ENCODE results near the gene THADA. TPM values are rescaled to one million over a fixed set of nuclear protein-coding genes. Genes with fewer than 3 reads are reported as not detected.
"Not testable (repeated sequence)": the region's sequence is repeated elsewhere in the genome, so short reads cannot be mapped to it uniquely, and the experiment has no call there.

THADA gene
- total RNA-seq, 1 experiment from 2014 or later = 29.4 TPM

DNA sequence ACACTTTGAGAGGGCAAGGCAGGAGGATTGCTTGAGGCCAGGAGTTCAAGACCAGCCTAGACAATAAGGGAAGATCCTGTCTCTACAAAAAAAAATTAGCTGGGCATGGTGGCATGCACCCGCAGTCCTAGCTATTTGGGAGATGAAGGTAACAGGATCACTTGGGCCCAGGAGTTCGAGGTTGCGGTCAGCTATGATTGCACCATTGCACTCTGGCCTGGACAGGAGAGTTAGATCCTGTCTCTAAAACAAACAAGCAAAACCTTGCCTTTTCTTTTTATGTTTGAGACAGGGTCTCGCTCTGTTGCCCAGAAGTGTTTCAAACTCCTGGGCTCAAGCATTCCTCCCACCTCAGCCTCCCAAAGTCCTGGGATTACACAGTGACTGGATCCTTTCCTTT, 14.5 kb upstream of the THADA start:
- Histone ChIP-seq H3K27me3 (ENCODE audit: low read length) (no peaks in the 10 kb centered on the region), H3K4me3 (ENCODE audit: low read length) (no peak overlapping the region), H3K79me2 (ENCODE audit: low read length) (no peaks in the 10 kb centered on the region), H3K9ac (ENCODE audit: low read length) (no peak overlapping the region), H4K20me1 (ENCODE audit: insufficient read depth, low read depth, low read length) (no peaks in the 10 kb centered on the region), H2AFZ (ENCODE audit: low read length) (no peak overlapping the region), H3K9me2 (replicated peaks; ENCODE audit: insufficient read depth, low read length) (no peaks in the 10 kb centered on the region), H3K4me2 (ENCODE audit: low read depth, low read length, poor library complexity, severe bottlenecking) (no peak overlapping the region), H3K4me1 (ENCODE audit: low read length) (peaks cover 17% of the 10 kb centered on the region), H3K9me3 (ENCODE audit: low read length) (no peaks in the 10 kb centered on the region), H3K36me3 (ENCODE audit: insufficient read depth, low read length) (no peaks in the 10 kb centered on the region), H3K27ac (ENCODE audit: low read length) (no peak overlapping the region)
- no peak for DNase-seq

DNA sequence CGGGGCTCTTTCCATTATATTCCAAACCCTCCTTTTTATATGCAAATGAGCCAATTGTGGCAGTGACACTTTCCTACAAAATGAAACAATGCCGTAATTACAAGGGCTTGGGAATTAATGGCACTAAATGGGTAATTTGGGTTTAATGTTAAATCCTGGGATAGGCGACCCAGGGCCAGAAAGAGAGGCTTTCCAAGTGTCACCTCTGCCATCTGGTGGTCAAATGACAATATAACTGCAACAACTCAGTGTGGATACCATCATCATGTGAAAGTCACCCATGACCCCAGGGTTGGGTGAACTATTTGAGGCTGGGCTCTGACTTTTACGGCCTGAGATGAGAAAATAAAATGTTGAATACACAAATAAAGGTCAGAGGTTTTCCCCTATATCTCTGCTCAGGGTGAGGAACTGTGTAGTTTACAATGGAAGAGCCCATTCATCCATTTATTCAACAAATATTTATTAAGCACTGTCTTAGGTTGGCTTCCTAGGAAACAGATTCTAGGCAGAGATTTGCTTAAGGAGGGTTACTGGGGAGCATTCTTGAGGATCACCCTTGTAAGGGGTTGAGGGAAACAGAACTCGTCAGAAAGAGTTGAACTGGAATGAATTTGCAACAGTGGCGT, 13.6 kb upstream of the THADA start:
- Histone ChIP-seq H4K20me1 (ENCODE audit: insufficient read depth, low read depth, low read length) (no peaks in the 10 kb centered on the region), H3K36me3 (ENCODE audit: insufficient read depth, low read length) (no peaks in the 10 kb centered on the region), H3K27me3 (ENCODE audit: low read length) (no peaks in the 10 kb centered on the region), H3K4me1 (ENCODE audit: low read length) (peaks cover 17% of the 10 kb centered on the region), H3K4me2 (ENCODE audit: low read depth, low read length, poor library complexity, severe bottlenecking) (no peak overlapping the region), H3K27ac (ENCODE audit: low read length) (no peak overlapping the region), H2AFZ (ENCODE audit: low read length) (no peak overlapping the region), H3K4me3 (ENCODE audit: low read length) (no peak overlapping the region), H3K9me2 (replicated peaks; ENCODE audit: insufficient read depth, low read length) (no peaks in the 10 kb centered on the region), H3K9ac (ENCODE audit: low read length) (no peak overlapping the region), H3K9me3 (ENCODE audit: low read length) (no peaks in the 10 kb centered on the region), H3K79me2 (ENCODE audit: low read length) (no peaks in the 10 kb centered on the region)
- DNase-seq = peak; percentile 75

DNA sequence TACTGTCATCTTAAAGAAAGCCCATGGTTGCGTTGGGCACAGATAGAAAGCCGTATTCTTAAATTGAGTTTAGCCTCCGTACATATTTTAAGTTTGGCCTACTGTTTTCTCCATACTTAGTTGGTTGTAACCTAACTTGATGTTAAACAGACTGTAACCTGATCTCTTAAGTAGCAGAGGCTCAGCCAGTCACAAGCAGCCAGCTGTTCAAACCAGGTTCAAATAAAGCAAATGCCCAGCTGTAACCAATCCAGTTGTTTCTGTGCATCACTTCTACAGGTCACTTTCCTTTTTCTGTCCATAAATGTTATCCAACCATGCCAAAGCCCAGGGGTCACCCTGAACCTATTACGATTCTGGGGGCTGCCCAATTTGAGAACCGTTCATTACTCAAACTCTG, 10.0 kb upstream of the THADA start:
- Histone ChIP-seq H3K36me3 (ENCODE audit: insufficient read depth, low read length) (no peaks in the 10 kb centered on the region), H3K27ac (ENCODE audit: low read length) (no peak overlapping the region), H3K79me2 (ENCODE audit: low read length) (no peaks in the 10 kb centered on the region), H3K27me3 (ENCODE audit: low read length) (no peaks in the 10 kb centered on the region), H3K4me2 (ENCODE audit: low read depth, low read length, poor library complexity, severe bottlenecking) (no peak overlapping the region), H4K20me1 (ENCODE audit: insufficient read depth, low read depth, low read length) (no peaks in the 10 kb centered on the region), H3K4me1 (ENCODE audit: low read length) (peaks cover 17% of the 10 kb centered on the region), H3K4me3 (ENCODE audit: low read length) (no peak overlapping the region), H3K9me3 (ENCODE audit: low read length) (no peaks in the 10 kb centered on the region), H3K9me2 (replicated peaks; ENCODE audit: insufficient read depth, low read length) (no peaks in the 10 kb centered on the region), H3K9ac (ENCODE audit: low read length) (no peak overlapping the region), H2AFZ (ENCODE audit: low read length) (no peak overlapping the region)
- DNase-seq = no peak

DNA sequence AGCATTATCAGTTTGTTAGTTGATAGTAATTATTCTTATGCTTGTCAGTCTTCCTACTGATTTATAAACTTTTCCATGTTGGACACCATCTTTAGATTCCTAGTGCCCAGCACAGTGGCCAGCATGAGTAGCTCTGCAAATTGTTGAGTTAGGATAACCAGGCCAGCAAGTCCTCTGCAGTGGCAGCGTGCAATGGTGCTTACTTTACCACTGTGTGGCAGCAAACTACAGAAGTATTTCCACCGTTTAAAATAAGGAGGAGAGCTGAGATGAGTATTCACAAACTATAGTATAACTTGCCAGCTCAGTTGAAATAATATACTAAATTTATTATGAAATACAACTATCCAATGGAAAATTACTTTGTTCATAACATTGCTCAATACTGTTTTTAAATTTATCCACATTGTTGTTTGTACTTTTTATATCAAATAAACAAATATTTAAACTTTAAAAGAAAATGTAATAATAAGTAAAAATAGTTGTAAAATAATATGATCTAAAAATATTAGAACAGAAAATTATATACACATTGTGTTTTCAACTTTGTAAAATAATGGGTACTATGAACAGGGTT, 9.3 kb upstream of the THADA start:
- Histone ChIP-seq H2AFZ (ENCODE audit: low read length) (no peak overlapping the region), H3K9me3 (ENCODE audit: low read length) (no peaks in the 10 kb centered on the region), H3K4me3 (ENCODE audit: low read length) (no peak overlapping the region), H3K27ac (ENCODE audit: low read length) (no peak overlapping the region), H3K36me3 (ENCODE audit: insufficient read depth, low read length) (no peaks in the 10 kb centered on the region), H3K27me3 (ENCODE audit: low read length) (no peaks in the 10 kb centered on the region), H3K9ac (ENCODE audit: low read length) (no peak overlapping the region), H3K4me2 (ENCODE audit: low read depth, low read length, poor library complexity, severe bottlenecking) (no peak overlapping the region), H3K4me1 (ENCODE audit: low read length) (peaks cover 17% of the 10 kb centered on the region), H4K20me1 (ENCODE audit: insufficient read depth, low read depth, low read length) (no peaks in the 10 kb centered on the region), H3K79me2 (ENCODE audit: low read length) (no peaks in the 10 kb centered on the region), H3K9me2 (replicated peaks; ENCODE audit: insufficient read depth, low read length) (no peaks in the 10 kb centered on the region)
- peak; percentile 62 for DNase-seq

DNA sequence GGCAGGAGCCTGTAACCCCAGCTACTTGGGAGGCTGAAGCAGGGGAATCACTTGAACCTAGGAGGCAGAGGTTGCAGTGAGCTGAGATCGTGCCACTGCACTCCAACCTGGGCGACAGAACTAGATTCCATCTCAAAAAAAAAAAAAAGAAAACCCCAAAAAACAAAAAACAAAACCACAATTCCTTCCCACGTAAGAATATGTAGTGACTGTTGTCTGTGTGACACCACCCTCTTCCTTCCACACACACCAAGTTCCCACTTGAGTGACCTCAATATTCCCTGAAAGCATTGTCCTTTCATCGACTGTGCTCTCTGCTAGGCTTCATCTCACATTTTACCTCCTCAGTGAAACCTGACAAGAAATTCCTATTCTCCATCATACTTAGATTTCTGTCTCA, 8.8 kb upstream of the THADA start:
- no peaks in the 10 kb centered on the region for H3K27me3 ChIP-seq (ENCODE audit: low read length)
- no peaks in the 10 kb centered on the region for H3K9me2 ChIP-seq (replicated peaks; ENCODE audit: insufficient read depth, low read length)
- no peaks in the 10 kb centered on the region for H3K9me3 ChIP-seq (ENCODE audit: low read length)
- no peak overlapping the region for H2AFZ ChIP-seq (ENCODE audit: low read length)
- H3K4me2 ChIP-seq (ENCODE audit: low read depth, low read length, poor library complexity, severe bottlenecking) = no peak overlapping the region
- H3K79me2 ChIP-seq (ENCODE audit: low read length) = no peaks in the 10 kb centered on the region
- no peak overlapping the region for H3K4me3 ChIP-seq (ENCODE audit: low read length)
- no peaks in the 10 kb centered on the region for H4K20me1 ChIP-seq (ENCODE audit: insufficient read depth, low read depth, low read length)
- H3K9ac ChIP-seq (ENCODE audit: low read length) = no peak overlapping the region
- no peak overlapping the region for H3K27ac ChIP-seq (ENCODE audit: low read length)
- no peak for DNase-seq
- H3K36me3 ChIP-seq (ENCODE audit: insufficient read depth, low read length) = no peaks in the 10 kb centered on the region
- peaks cover 17% of the 10 kb centered on the region for H3K4me1 ChIP-seq (ENCODE audit: low read length)

DNA sequence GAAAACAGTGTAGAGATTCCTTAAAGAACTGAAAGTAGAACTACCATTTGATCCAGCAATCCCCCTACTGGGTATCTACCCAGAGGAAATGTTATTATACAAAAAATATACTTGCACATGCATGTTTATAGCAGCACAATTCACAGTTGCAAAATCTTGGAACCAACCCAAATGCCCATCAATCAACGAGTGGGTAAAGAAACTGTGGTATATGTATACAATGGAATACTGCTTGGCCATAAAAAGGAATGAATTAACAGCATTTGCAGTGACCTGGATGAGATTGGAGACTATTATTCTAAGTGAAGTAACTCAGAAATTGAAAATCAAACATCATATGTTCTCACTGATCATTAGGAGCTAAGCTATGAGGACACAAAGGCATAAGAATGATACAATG, 4.8 kb upstream of the THADA start:
- H3K4me1 ChIP-seq (ENCODE audit: low read length); H3K4me2 ChIP-seq (ENCODE audit: low read depth, low read length, poor library complexity, severe bottlenecking); H3K9ac ChIP-seq (ENCODE audit: low read length); H3K79me2 ChIP-seq (ENCODE audit: low read length); H2AFZ ChIP-seq (ENCODE audit: low read length); H3K27me3 ChIP-seq (ENCODE audit: low read length); H3K27ac ChIP-seq (ENCODE audit: low read length); H3K9me3 ChIP-seq (ENCODE audit: low read length); H3K4me3 ChIP-seq (ENCODE audit: low read length); DNase-seq; H3K9me2 ChIP-seq (replicated peaks; ENCODE audit: insufficient read depth, low read length); H3K36me3 ChIP-seq (ENCODE audit: insufficient read depth, low read length); H4K20me1 ChIP-seq (ENCODE audit: insufficient read depth, low read depth, low read length): not testable (repeated sequence)

DNA sequence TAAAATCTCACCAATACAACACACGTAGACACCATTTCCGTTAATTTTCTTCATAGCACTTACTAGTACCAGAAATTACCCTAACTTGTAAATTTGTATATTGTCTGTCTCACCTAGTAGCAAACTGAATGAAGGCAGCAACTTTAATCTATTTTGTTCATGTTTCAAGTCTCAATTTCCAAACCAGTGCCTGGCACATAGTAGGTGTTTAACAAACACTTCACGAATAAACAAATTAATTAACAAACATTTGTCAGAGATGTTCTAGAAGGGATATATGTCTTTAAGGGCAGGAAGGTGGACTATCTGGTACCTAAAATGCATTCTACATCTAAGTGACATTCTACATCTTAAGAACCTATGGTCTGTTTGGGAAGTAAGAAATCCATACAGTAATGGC, 963 bp downstream of the THADA start:
- Histone ChIP-seq H3K27ac (ENCODE audit: low read length) (no peak overlapping the region), H3K79me2 (ENCODE audit: low read length) (peaks cover 31% of the 10 kb centered on the region), H3K27me3 (ENCODE audit: low read length) (no peaks in the 10 kb centered on the region), H3K36me3 (ENCODE audit: insufficient read depth, low read length) (peaks cover 4% of the 10 kb centered on the region; the same call in 1 of the 2 replicates), H3K9ac (ENCODE audit: low read length) (peak overlapping the region; percentile 94), H3K9me2 (replicated peaks; ENCODE audit: insufficient read depth, low read length) (no peaks in the 10 kb centered on the region), H2AFZ (ENCODE audit: low read length) (no peak overlapping the region), H3K9me3 (ENCODE audit: low read length) (no peaks in the 10 kb centered on the region), H3K4me2 (ENCODE audit: low read depth, low read length, poor library complexity, severe bottlenecking) (peak overlapping the region; percentile 94), H3K4me3 (ENCODE audit: low read length) (peak overlapping the region; percentile 96), H3K4me1 (ENCODE audit: low read length) (peaks cover 20% of the 10 kb centered on the region), H4K20me1 (ENCODE audit: insufficient read depth, low read depth, low read length) (no peaks in the 10 kb centered on the region)
- no peak for DNase-seq

DNA sequence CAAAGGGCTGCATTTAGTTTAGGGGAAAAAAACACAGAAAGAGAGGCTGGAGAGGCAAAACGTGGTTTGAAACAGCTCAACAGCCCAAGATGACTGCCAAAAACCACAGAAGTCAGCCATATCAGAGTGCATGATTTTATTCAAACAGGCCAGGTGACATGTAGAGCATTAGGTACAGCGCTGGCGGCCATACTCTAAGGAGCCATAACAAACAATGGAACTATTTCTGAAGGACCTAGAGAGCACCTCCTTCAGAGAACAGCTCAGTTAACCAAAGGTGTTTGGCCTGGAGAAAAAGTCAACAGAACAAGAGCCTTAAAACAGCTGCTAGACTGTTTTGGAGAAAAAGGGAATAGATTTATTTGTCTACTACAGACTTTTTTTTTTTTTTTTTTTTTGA, 2.6 kb downstream of the THADA start:
- H3K9me2 ChIP-seq (replicated peaks; ENCODE audit: insufficient read depth, low read length) = no peaks in the 10 kb centered on the region
- H3K9me3 ChIP-seq (ENCODE audit: low read length) = no peaks in the 10 kb centered on the region
- no peak overlapping the region for H2AFZ ChIP-seq (ENCODE audit: low read length)
- no peak overlapping the region for H3K9ac ChIP-seq (ENCODE audit: low read length)
- H3K4me2 ChIP-seq (ENCODE audit: low read depth, low read length, poor library complexity, severe bottlenecking) = no peak overlapping the region
- H3K36me3 ChIP-seq (ENCODE audit: insufficient read depth, low read length) = peaks cover 18% of the 10 kb centered on the region
- DNase-seq = no peak
- no peak overlapping the region for H3K4me3 ChIP-seq (ENCODE audit: low read length)
- peaks cover 20% of the 10 kb centered on the region for H3K4me1 ChIP-seq (ENCODE audit: low read length)
- no peak overlapping the region for H3K27ac ChIP-seq (ENCODE audit: low read length)
- H3K27me3 ChIP-seq (ENCODE audit: low read length) = no peaks in the 10 kb centered on the region
- peaks cover 34% of the 10 kb centered on the region for H3K79me2 ChIP-seq (ENCODE audit: low read length)
- H4K20me1 ChIP-seq (ENCODE audit: insufficient read depth, low read depth, low read length) = no peaks in the 10 kb centered on the region

Measured in Karpas-422 (cell line).